Neural progenitor cell (in vitro differentiated cells): Measurements from ENCODE around the gene GPLD1. TPM values are rescaled to one million over a fixed set of nuclear protein-coding genes. Genes with fewer than 3 reads are reported as not detected.

Experiments used
- DNase-seq: peaks from one replicate; pipeline ENCODE4 v3.0.0-alpha.2; 2016; ENCODE audit warnings: low spot score
- H2AFZ ChIP-seq: fragments of 200-600 bp; sonication (generic); replicated peaks from 2 replicates; pipeline ENCODE4 v1.6.1; 2016; ENCODE audit warnings: antibody characterized with exemption
- H3F3A ChIP-seq: fragments of 200-600 bp; sonication (generic); 2 replicates; pipeline ENCODE4 v1.6.1; 2016; ENCODE audit warnings: antibody characterized with exemption, low read depth
- H3K27ac ChIP-seq: fragments of 200-600 bp; sonication (generic); 2 replicates; pipeline ENCODE4 v1.5.1; 2016; ENCODE audit warnings: mild to moderate bottlenecking
- H3K27me3 ChIP-seq: fragments of 200-600 bp; sonication (generic); 2 replicates; pipeline ENCODE4 v1.6.1; 2016; ENCODE audit warnings: mild to moderate bottlenecking, moderate library complexity
- H3K36me3 ChIP-seq: fragments of 200-600 bp; sonication (generic); 2 replicates; pipeline ENCODE4 v1.5.1; 2016
- H3K4me1 ChIP-seq: fragments of 200-600 bp; sonication (generic); 2 replicates; pipeline ENCODE4 v1.6.1; 2016; ENCODE audit warnings: mixed run types
- H3K4me2 ChIP-seq: fragments of 200-600 bp; sonication (generic); 2 replicates; pipeline ENCODE4 v1.6.1; 2016
- H3K4me3 ChIP-seq: fragments of 200-600 bp; sonication (generic); 2 replicates; pipeline ENCODE4 v1.5.1; 2016
- H3K79me2 ChIP-seq: fragments of 200-600 bp; sonication (generic); 2 replicates; pipeline ENCODE4 v1.6.1; 2016; ENCODE audit warnings: low read depth
- H3K9ac ChIP-seq: fragments of 200-600 bp; sonication (generic); 2 replicates; pipeline ENCODE4 v1.6.1; 2016
- H3K9me3 ChIP-seq: fragments of 200-600 bp; sonication (generic); 2 replicates; pipeline ENCODE4 v1.5.1; 2016; ENCODE audit warnings: low read depth
- H4K20me1 ChIP-seq: fragments of 200-600 bp; sonication (generic); 2 replicates; pipeline ENCODE4 v1.6.1; 2016; ENCODE audit warnings: low read depth
- H3K27ac Mint-ChIP-seq: 3 replicates; pipeline ENCODE4 v1.8.0; 2021; ENCODE audit warnings: mixed read lengths
- H3K27me3 Mint-ChIP-seq: 2 replicates; pipeline ENCODE4 v1.8.0; 2022; ENCODE audit warnings: low read depth, mild to moderate bottlenecking, inconsistent platforms, moderate library complexity, mixed read lengths; ENCODE audit not compliant: insufficient read depth
- H3K36me3 Mint-ChIP-seq: 3 replicates; pipeline ENCODE4 v1.8.0; 2021; ENCODE audit warnings: mixed read lengths
- H3K4me1 Mint-ChIP-seq: 3 replicates; pipeline ENCODE4 v1.8.0; 2021; ENCODE audit warnings: mixed read lengths
- H3K4me3 Mint-ChIP-seq: 3 replicates; pipeline ENCODE4 v1.8.0; 2021; ENCODE audit warnings: mild to moderate bottlenecking, moderate library complexity, mixed read lengths
- H3K9me3 Mint-ChIP-seq: 3 replicates; pipeline ENCODE4 v1.8.0; 2020; ENCODE audit warnings: mixed read lengths
- CTCF ChIP-seq: fragments of 200-600 bp; sonication (generic); IDR thresholded peaks from 2 replicates; pipeline ENCODE4 v1.5.1; 2017; ENCODE audit warnings: antibody characterized with exemption, mild to moderate bottlenecking
- EZH2 ChIP-seq: fragments of 200-600 bp; sonication (generic); IDR thresholded peaks from 2 replicates; pipeline ENCODE4 v1.6.1; 2017; ENCODE audit warnings: antibody characterized with exemption, mild to moderate bottlenecking, moderate library complexity
- EZH2phosphoT487 ChIP-seq: fragments of 200-600 bp; sonication (generic); IDR thresholded peaks from 2 replicates; pipeline ENCODE4 v1.6.1; 2017; ENCODE audit warnings: antibody characterized with exemption
- total RNA-seq: library from RNA; depleted of rRNA; stranded (reverse); fragments of >200 nt; gene quantifications from 2 replicates; pipeline ENCODE4 v1.2.3, GENCODE V29; 2015; ENCODE audit warnings: low replicate concordance

GPLD1 gene
- total RNA-seq, 1 donor from 2014 or later: 8.3 TPM

- H3K4me1 Mint-ChIP-seq: no peaks in the 10 kb centered on the region
- H3K9me3 Mint-ChIP-seq: peaks cover 7% of the 10 kb centered on the region
- H3K27ac Mint-ChIP-seq: no peak overlapping the region
Observed at GRCh38 chr6:24506814-24507520, 17.6 kb upstream of the GPLD1 start.

GRCh38 chr6:24504649-24505586 is 15.5 kb upstream of the GPLD1 start:
- no peak for DNase-seq

More at GRCh38 chr6:24506814-24507520, 17.6 kb upstream of the GPLD1 start:
- Histone ChIP-seq H4K20me1 (no peaks in the 10 kb centered on the region), H2AFZ (no peak overlapping the region), H3F3A (no peaks in the 10 kb centered on the region), H3K27me3 (no peaks in the 10 kb centered on the region), H3K9me3 (no peaks in the 10 kb centered on the region), H3K9ac (no peak overlapping the region), H3K4me2 (no peak overlapping the region), H3K36me3 (no peaks in the 10 kb centered on the region), H3K4me3 (no peak overlapping the region), H3K4me1 (no peaks in the 10 kb centered on the region), H3K79me2 (no peaks in the 10 kb centered on the region), H3K27ac (no peak overlapping the region)
- Mint-ChIP-seq H3K27me3 (no peaks in the 10 kb centered on the region), H3K4me3 (no peak overlapping the region), H3K36me3 (peaks cover 32% of the 10 kb centered on the region)
- TF ChIP-seq EZH2 (no peak), CTCF (no peak), EZH2phosphoT487 (no peak)
- no peak for DNase-seq

GRCh38 chr6:24504287-24504648 is 14.9 kb upstream of the GPLD1 start:
- Mint-ChIP-seq H3K27me3 (no peaks in the 10 kb centered on the region), H3K4me1 (no peaks in the 10 kb centered on the region), H3K27ac (no peak overlapping the region), H3K9me3 (peaks cover 7% of the 10 kb centered on the region), H3K36me3 (peaks cover 29% of the 10 kb centered on the region), H3K4me3 (no peak overlapping the region)
- Histone ChIP-seq H3K4me1 (no peaks in the 10 kb centered on the region), H3K36me3 (no peaks in the 10 kb centered on the region), H3K9ac (no peak overlapping the region), H3K4me3 (no peak overlapping the region), H3K79me2 (no peaks in the 10 kb centered on the region), H3F3A (no peaks in the 10 kb centered on the region), H3K27me3 (no peaks in the 10 kb centered on the region), H3K27ac (no peak overlapping the region), H2AFZ (no peak overlapping the region), H3K4me2 (no peak overlapping the region), H4K20me1 (no peaks in the 10 kb centered on the region), H3K9me3 (no peaks in the 10 kb centered on the region)
- TF ChIP-seq CTCF (no peak), EZH2 (no peak), EZH2phosphoT487 (no peak)
- no peak for DNase-seq

More at GRCh38 chr6:24504649-24505586, 15.5 kb upstream of the GPLD1 start:
- no peaks in the 10 kb centered on the region for H4K20me1 ChIP-seq
- no peaks in the 10 kb centered on the region for H3K4me1 ChIP-seq
- no peak overlapping the region for H3K27ac ChIP-seq
- H3K4me3 ChIP-seq: no peak overlapping the region
- no peak overlapping the region for H3K4me3 Mint-ChIP-seq
- H3K4me1 Mint-ChIP-seq: no peaks in the 10 kb centered on the region
- H3K27me3 Mint-ChIP-seq: no peaks in the 10 kb centered on the region
- no peaks in the 10 kb centered on the region for H3K36me3 ChIP-seq
- H3F3A ChIP-seq: no peaks in the 10 kb centered on the region
- peaks cover 7% of the 10 kb centered on the region for H3K9me3 Mint-ChIP-seq
- peaks cover 32% of the 10 kb centered on the region for H3K36me3 Mint-ChIP-seq
- no peak overlapping the region for H3K9ac ChIP-seq
- no peak overlapping the region for H2AFZ ChIP-seq
- no peak overlapping the region for H3K27ac Mint-ChIP-seq
- no peak overlapping the region for H3K4me2 ChIP-seq
- no peaks in the 10 kb centered on the region for H3K27me3 ChIP-seq
- H3K9me3 ChIP-seq: no peaks in the 10 kb centered on the region
- H3K79me2 ChIP-seq: no peaks in the 10 kb centered on the region
- TF ChIP-seq EZH2phosphoT487 (no peak), EZH2 (no peak), CTCF (no peak)
